ENCODE measurements around the gene ECM2.

Gene ECM2

GRCh38 chr9:92527291-92527828 lies 8.4 kb downstream of the ECM2 start:
- DNase-seq = no peak

- DNase-seq = no peak
Observed at GRCh38 chr9:92525306-92525705, 10.5 kb downstream of the ECM2 start.

GRCh38 chr9:92524881-92525280 lies 10.9 kb downstream of the ECM2 start:
- no peak for DNase-seq

- no peak for DNase-seq
Observed at GRCh38 chr9:92522983-92523970, 12.5 kb downstream of the ECM2 start.

GRCh38 chr9:92520837-92521236 lies 15.0 kb downstream of the ECM2 start:
- DNase-seq = no peak

GRCh38 chr9:92518199-92518598 lies 17.6 kb downstream of the ECM2 start:
- DNase-seq = no peak

- DNase-seq = no peak
Observed at GRCh38 chr9:92517046-92517445, 18.7 kb downstream of the ECM2 start.

- no peak for DNase-seq
Observed at GRCh38 chr9:92516521-92516920, 19.3 kb downstream of the ECM2 start.

- DNase-seq = no peak
Observed at GRCh38 chr9:92514635-92515034, 21.2 kb downstream of the ECM2 start.

GRCh38 chr9:92513349-92513748 lies 22.4 kb downstream of the ECM2 start:
- DNase-seq = no peak

- no peak for DNase-seq
Observed at GRCh38 chr9:92512622-92513021, 23.2 kb downstream of the ECM2 start.

GRCh38 chr9:92510747-92511146 lies 25.0 kb downstream of the ECM2 start:
- DNase-seq = no peak

GRCh38 chr9:92509050-92509449 lies 26.7 kb downstream of the ECM2 start:
- no peak for DNase-seq

GRCh38 chr9:92508018-92508820 lies 27.6 kb downstream of the ECM2 start:
- DNase-seq = no peak

- DNase-seq = no peak
Observed at GRCh38 chr9:92507496-92507895, 28.3 kb downstream of the ECM2 start.

GRCh38 chr9:92507005-92507404 lies 28.8 kb downstream of the ECM2 start:
- no peak for DNase-seq

GRCh38 chr9:92506184-92506857 lies 29.5 kb downstream of the ECM2 start:
- DNase-seq = no peak

GRCh38 chr9:92504881-92505280 lies 30.9 kb downstream of the ECM2 start:
- no peak for DNase-seq

GRCh38 chr9:92503156-92503555 lies 32.6 kb downstream of the ECM2 start:
- no peak for DNase-seq

- no peak for DNase-seq
Observed at GRCh38 chr9:92501671-92502393, 34.0 kb downstream of the ECM2 start.

- DNase-seq = no peak
Observed at GRCh38 chr9:92500725-92501124, 35.1 kb downstream of the ECM2 start.

GRCh38 chr9:92499701-92500100 lies 36.1 kb downstream of the ECM2 start:
- DNase-seq = no peak

Data from stimulated activated CD4-positive, alpha-beta T cell treated with anti-CD3 and anti-CD28 coated beads, Interleukin-4, amount 100 ng/mL, for 1 hour (primary cell).